Measurements from ENCODE around the gene DTWD2.
"Not testable (repeated sequence)": the region's sequence is repeated elsewhere in the genome, so short reads cannot be mapped to it uniquely, and the experiment has no call there.

Gene DTWD2

GRCh38 chr5:118857700-118858099, 130.6 kb downstream of the DTWD2 start:
- DNase-seq = no peak

DNA sequence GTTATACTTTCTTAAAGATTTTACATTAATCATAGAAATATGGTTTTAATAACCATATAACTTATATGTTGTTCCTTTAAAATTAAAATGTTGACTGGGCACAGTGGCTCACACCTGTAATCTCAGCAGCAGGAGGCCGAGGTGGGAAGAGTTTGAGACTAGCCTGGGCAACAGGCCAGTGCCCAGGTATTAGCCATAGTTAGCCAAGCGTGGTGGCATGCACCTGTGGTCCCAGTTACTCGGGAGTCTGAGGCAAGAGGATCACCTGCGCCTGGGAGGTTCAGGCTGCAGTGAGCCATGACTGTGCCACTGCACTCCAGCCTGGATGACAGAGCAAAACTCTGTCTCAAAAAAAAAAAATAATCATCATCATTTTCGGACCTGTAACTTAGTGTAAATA, 133.5 kb downstream of the DTWD2 start:
- DNase-seq = no peak

- DNase-seq = not testable (repeated sequence)
Measured at GRCh38 chr5:118851785-118852184, 136.6 kb downstream of the DTWD2 start.

GRCh38 chr5:118849507-118849906, 138.8 kb downstream of the DTWD2 start:
- DNase-seq = not testable (repeated sequence)

DNA sequence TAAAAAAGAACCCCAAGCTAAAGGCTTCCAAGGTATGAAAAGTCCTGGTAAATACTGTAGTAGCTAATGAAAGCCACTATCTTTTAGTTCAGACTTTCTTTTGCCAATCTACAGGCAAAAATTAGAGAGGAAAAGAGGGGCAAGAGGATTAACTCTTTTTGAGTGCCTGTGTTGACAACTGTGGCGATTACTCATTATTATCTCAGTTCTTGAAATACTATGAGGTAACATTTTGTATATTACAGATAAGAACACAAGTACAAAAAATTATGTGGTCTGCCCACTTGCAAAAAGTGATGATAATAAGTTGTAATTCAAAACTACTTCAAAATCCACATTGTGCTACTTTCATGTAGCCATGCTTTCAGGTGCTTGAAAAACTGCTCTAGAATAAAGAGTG, 144.0 kb downstream of the DTWD2 start:
- no peak for DNase-seq

DNA sequence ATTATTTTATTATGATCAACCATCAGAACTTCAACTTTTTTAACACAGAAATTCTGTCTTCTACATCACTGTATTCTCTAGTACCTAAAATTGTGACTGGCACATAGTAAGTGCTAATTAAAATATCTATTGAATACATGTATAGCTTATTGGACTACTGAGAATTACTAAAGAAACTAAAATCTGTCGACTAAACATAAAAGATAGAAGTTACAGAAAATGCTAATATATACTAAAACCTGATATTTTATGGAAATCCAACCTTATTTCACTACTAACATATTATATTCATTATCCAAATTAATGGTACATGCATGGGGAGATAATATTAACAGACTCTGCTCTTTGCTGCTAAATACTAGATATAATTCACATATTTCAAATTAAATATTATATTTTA, 153.6 kb downstream of the DTWD2 start:
- DNase-seq = no peak

DNA sequence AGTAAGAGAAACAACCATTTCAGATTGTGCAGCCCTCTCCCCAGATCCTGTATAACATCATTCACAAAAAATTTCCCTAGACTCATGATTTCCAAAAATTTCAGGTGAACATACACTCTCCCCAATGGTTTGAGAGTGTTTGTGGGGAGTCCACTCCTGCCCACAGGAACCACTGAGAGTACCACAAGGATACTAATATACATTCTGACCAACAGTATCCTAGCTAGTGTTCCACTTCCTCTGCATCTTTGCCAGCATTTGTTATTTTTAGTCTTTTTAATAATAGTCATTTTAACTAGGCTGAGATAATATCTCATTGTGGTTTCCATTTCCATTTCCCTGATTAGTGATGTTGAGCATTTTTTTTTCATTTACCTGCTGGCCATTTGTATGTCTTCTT, 155.4 kb downstream of the DTWD2 start:
- DNase-seq = no peak

GRCh38 chr5:118825226-118825625, 163.1 kb downstream of the DTWD2 start:
- DNase-seq = no peak

DNA sequence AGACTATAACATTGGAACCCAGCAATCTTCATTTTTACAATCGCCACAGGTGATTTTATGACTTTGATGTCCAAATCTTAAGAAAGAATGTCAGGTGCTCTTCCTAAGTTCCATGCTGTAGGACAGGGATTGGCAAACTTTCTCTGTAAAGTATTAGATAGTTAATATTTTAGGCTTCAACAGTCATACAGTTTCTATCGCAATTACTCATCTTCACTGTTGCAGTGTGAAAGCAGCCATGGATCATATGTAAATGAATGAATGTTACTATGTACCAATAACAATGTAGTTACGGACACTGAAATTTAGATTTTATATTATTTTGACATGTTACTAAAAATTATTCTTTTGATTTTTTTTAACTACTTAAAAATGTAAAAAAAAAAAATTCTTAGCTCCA, 169.7 kb downstream of the DTWD2 start:
- no peak for DNase-seq

GRCh38 chr5:118808441-118808840, 179.9 kb downstream of the DTWD2 start:
- DNase-seq = no peak

- no peak for DNase-seq
Measured at GRCh38 chr5:118806571-118806970, 181.8 kb downstream of the DTWD2 start.

GRCh38 chr5:118802335-118802734, 186.0 kb downstream of the DTWD2 start:
- no peak for DNase-seq

- DNase-seq = no peak
Measured at GRCh38 chr5:118796081-118796480, 192.3 kb downstream of the DTWD2 start.

- DNase-seq = no peak
Measured at GRCh38 chr5:118794281-118794680, 194.1 kb downstream of the DTWD2 start.

- no peak for DNase-seq
Measured at GRCh38 chr5:118793652-118794051, 194.7 kb downstream of the DTWD2 start.

DNA sequence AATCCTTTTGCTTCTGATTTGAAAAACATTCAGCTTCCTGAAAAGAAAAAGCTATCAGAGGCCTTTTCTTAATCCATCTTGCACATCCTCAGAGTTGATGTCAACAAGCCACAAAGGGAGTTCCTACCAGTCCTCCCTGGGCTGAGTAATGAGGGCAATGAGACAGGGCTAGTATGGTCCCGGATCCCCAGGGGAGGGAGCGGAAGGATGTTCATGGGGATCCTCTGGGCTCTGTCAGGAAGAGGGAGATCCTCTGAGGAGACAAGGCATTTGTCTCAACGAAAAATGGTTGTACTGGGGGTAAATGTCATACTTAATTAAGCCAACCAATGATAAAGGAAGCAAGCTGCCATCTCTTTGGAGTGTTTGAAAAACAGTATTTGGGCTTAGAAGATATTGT, 195.3 kb downstream of the DTWD2 start:
- no peak for DNase-seq

GRCh38 chr5:118791926-118792734, 196.2 kb downstream of the DTWD2 start:
- peak; percentile 32 for DNase-seq

GRCh38 chr5:118789366-118789765, 199.0 kb downstream of the DTWD2 start:
- no peak for DNase-seq

DNA sequence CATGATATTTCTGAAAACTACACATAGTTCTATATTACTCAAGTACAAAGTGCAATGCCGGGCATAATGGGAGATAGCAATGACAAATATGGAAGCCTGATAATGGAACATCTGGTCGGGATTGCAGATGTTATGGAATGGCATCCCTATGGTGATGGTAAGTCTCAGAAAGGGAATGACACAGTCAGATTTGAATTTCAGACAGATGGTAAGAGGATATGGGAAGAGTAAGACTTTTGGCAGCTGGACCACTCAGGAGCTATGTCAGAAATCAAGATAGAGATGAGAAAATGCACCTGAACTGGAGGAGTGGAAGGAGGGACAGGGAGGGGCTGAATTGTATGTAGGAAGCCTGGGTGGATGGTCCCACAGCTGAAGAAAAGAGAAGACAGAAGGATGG, 200.0 kb downstream of the DTWD2 start:
- DNase-seq = no peak

All from GDM1 (cell line).